CD4-positive, alpha-beta T cell treated with Interleukin-6 at 100 ng/mL for 8 hours (primary cell): Measurements from ENCODE around the gene SH3PXD2A.

Experiments
- DNase-seq: peaks from one replicate; pipeline ENCODE4 v3.0.0-alpha.2; 2020; ENCODE audit warnings: mixed read lengths, low spot score

SH3PXD2A gene, protein sequence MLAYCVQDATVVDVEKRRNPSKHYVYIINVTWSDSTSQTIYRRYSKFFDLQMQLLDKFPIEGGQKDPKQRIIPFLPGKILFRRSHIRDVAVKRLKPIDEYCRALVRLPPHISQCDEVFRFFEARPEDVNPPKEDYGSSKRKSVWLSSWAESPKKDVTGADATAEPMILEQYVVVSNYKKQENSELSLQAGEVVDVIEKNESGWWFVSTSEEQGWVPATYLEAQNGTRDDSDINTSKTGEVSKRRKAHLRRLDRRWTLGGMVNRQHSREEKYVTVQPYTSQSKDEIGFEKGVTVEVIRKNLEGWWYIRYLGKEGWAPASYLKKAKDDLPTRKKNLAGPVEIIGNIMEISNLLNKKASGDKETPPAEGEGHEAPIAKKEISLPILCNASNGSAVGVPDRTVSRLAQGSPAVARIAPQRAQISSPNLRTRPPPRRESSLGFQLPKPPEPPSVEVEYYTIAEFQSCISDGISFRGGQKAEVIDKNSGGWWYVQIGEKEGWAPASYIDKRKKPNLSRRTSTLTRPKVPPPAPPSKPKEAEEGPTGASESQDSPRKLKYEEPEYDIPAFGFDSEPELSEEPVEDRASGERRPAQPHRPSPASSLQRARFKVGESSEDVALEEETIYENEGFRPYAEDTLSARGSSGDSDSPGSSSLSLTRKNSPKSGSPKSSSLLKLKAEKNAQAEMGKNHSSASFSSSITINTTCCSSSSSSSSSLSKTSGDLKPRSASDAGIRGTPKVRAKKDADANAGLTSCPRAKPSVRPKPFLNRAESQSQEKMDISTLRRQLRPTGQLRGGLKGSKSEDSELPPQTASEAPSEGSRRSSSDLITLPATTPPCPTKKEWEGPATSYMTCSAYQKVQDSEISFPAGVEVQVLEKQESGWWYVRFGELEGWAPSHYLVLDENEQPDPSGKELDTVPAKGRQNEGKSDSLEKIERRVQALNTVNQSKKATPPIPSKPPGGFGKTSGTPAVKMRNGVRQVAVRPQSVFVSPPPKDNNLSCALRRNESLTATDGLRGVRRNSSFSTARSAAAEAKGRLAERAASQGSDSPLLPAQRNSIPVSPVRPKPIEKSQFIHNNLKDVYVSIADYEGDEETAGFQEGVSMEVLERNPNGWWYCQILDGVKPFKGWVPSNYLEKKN

GRCh38 chr10:103855424-103855823, at the start of gene SH3PXD2A:
TSS of gene SH3PXD2A (minus strand) at chr10:103855576. CDS start at chr10:103855266, 310 bp downstream.
- no peak for DNase-seq

- DNase-seq = no peak
Measured at GRCh38 chr10:103901299-103901698, 45.9 kb upstream of the SH3PXD2A start.

DNA sequence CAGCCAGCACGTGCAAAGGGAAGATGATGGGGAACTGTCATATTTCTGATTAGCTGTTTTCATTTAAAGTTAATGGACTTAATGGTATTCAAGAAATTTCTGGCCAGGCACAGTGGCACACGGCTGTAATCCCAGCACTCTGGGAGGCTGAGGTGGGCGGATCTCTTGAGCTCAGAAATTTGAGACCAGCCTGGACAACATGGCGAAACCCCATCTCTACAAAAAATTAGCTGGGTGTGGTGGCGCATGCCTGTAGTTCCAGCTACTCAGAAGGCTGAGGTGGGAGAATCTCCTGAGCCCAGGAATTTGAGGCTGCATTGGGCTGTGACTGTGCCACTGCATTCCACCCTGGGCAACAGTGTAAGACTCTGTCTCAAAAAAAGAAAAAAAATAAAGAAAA, 43.9 kb upstream of the SH3PXD2A start:
- DNase-seq = no peak

- DNase-seq = no peak
Measured at GRCh38 chr10:103897241-103897774, 41.9 kb upstream of the SH3PXD2A start.

DNA sequence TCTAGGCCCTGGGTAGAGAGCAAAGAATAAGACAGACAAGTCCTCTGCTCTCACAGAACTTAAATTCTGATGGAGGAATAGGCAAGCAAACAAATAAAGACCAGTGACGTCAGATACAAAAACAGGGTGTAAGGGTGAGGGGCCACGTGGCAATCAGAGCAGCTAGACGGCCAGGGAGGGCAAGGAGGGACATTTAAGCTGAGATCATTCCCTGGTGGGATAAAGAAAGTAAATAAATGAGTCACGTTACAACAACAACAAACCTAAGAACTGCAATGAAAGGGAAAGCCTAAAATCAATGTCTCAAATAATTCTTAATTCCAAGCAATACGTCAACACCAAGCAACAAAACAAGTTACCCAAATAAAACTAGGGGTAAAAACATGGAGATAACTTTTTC, 40.8 kb upstream of the SH3PXD2A start:
- DNase-seq = no peak

DNA sequence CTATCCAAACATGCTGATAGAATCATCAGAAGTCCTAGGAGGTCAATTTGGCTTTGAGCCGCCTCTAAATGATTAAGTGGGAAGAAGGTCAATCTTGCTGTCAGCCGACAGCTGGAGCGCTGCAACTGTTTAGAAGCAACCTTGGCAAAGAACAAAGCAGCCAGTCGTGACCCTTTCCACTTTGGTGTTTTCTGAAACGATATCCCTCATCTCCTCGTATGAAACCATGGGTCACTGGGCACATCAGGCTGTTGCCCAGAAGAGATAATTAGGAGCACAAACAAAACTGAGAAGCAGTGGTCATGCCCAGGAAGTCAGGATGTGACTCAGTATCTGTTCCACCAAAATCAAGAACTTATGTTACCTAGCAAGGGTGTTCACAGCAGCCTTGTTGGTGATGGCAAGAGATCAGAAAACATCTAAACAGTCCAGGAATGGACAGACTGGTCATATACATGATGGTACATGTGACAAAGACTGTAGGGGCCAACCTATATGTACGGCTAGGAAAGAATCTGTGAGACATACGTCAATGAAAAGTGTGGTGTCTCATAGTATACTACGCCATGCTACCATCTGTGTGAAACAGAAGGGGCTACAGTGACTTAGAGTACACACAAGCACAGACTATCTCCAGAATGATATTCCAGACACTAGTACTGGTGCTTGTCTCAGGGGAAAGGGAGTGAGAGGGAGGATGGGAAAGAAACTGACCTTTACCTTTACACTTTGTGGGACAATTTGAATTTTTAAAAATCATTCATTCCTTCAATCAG, 40.2 kb upstream of the SH3PXD2A start:
- DNase-seq = no peak

DNA sequence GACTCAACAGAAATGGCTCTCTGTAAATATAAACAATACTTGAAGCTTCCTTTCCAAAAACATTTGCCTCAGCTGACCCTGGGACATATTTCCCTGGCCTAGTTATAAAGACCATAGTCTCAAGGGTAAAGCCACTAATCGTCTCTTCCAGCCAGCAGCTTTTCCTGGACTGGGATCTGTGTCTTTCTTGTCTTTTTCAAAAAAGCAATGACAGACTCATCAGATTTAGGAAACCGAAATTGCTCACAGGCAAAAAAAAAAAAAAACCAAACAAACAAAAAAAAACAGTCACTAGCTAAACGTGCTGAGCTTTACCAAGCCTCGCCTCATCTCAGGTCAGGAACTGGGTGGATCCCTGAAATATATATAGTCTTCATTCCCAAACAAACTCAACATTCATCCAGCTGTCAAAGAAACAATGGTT, 39.1 kb upstream of the SH3PXD2A start:
- DNase-seq = no peak

DNA sequence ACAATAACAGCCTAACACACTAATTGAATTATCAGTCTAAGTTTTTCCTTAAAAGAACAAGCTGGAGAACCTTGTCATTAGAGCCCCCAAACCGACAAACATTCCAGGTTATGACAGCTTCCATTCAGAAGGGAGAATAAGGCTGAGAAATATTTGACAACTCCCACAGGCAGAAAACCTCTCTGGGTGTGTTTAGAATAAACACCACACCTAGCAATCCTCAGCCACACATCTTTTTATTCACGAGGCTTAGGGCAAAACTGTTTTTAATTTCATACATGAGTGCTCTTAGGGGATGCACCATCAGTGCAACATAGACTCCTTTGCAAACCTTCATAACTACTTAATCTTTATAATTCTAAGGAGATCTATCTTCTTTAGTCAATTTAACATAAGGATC, 38.4 kb upstream of the SH3PXD2A start:
- no peak for DNase-seq

GRCh38 chr10:103892181-103892580, 36.8 kb upstream of the SH3PXD2A start:
- DNase-seq = no peak

DNA sequence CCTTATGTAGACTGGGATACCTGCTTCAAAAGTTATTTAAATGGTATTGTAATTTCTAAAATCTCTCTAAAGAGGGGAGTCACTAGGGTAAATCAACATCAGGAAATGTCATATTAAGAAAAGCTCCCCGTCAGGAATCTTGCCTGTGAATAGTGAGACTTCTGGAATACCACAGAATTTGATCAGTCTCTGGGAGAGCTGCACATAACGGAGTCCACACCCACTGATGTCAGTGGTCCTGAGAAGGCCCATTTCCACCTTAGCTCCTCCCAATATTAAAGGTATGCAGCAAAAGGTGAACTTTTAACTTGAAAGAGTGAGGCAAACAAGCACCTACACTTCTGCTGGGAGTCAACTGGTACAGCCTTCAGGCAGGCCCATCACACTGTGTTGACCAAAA, 35.3 kb upstream of the SH3PXD2A start:
- no peak for DNase-seq

DNA sequence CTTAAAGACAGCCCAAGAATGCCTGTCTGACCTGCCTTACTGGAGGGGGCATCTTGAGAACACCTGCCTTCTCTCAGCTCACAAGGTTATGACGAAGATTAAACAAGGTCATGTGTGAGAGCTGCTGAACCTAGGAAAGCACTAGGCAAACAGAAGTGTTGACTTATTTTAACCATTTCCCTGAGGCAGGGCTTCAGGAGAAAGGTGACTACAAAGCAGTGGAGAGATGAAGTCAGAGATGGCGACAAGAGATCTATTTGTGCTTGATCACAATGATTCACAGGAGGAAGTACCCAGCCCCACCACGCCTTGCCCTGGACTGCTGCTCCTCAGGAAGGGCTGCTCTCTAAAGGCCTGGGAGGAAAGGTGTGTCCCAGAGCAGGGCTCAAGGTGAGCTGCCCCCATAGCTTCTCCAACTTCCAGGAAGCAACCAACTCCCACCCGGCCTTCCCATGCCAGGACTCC, 34.9 kb upstream of the SH3PXD2A start:
- peak; percentile 12 for DNase-seq

- no peak for DNase-seq
Measured at GRCh38 chr10:103889121-103889720, 33.8 kb upstream of the SH3PXD2A start.

GRCh38 chr10:103888113-103888841, 32.9 kb upstream of the SH3PXD2A start:
- peak; percentile 60 for DNase-seq

- DNase-seq = no peak
Measured at GRCh38 chr10:103885617-103886016, 30.2 kb upstream of the SH3PXD2A start.

- DNase-seq = peak; percentile 20
Measured at GRCh38 chr10:103884681-103885139, 29.3 kb upstream of the SH3PXD2A start.

DNA sequence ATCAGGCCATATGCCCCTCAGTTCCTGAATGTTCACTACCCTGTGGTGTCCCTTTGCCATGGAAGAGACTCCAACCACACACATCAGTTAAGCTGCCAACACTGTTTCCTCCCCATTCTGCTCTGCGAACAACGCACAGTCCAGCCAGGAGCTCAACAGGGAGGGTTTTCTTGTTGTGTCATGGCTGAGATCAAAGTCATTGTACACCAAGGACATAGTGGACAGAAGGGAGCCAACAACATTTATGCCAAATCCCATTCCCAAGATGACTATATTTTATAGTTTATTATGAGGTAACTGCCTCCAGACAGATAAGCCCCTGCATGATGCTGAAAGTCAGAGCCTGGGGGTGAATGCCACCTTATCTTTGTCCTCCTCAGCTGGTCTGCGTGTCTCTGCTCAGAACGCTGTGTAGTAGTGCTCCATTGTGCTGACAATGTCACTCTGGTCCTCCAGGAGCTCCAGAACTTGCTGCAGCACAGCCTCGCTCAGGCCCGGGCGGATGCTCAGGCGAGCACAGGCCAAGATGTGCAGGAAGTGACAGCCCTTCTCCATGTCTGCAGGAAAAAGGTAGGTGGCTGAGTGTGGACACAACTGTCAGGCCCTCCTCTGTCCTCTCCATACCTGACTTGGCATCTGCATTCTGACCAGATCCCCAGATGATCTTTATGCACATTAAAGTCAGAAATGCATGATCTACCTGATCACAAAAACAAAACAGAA, 27.1 kb upstream of the SH3PXD2A start:
- no peak for DNase-seq

DNA sequence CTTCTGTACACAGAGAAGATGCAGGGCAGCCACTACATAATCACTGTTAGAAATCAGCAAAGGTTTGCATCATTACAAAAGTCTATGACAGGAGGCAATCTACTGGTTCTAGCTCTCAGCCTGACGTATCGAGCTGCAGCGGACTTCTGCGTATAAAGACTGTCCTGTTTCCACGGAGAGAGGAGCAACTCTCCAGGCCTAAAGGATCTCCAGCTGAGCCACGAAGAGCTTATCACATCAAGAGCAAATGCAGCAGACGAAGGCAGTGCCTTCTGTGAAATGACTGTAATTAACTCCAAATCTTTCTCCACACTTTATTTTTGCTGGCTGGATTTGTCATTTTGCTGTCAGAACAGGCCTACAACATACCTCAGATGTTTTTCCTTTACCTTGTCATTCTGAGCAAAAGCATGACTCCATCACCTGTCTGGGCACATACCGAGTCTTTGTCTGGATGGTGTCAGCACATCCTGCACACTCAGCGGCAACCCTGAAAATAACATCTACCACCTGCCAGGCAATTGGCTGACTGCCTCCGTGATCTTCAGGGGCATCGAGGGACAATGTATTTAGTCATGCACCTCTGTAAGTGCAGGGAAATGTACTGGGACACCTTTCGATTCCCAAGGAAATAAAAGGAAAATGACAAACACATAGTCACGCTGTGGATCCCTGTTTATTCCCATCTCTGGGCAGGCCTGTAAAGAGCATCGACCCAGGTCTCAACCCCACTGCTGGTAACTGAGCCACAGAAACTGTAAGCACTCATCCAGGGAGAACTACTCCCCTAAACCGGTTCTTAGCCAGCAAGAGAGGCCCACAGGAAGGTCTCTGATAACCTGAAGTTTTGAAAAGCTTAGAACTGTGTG, 26.3 kb upstream of the SH3PXD2A start:
- DNase-seq = no peak

DNA sequence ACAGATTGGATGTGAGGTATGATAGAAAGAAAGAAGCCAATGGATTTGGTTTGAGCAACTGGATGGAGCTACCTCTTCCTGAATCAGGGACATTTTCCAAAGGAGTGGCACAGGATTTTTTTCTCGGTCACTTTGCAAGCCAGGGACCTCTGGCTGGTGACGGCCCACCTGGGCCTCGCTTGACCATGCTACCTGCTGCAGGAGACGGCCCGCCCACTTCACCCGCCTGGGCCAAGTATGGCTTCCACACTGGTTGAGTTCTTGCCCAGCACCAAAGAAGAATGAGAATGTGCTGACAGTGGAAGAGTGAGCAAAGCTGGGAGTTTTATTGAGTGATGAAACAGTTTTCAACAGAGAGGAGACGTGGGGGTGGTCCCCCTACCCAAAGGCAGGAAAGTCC, 24.5 kb upstream of the SH3PXD2A start:
- DNase-seq = no peak
